ENCODE measurements around the gene KIF1B. TPM values are rescaled to one million over a fixed set of nuclear protein-coding genes. Genes with fewer than 3 reads are reported as not detected.
A peak's percentile ranks its signal among the peaks of the same experiment; 100 is the strongest.

Gene KIF1B
- total RNA-seq, 3 donors from 2014 or later, result 35.6 to 62.2 (median 48.0) TPM

DNA sequence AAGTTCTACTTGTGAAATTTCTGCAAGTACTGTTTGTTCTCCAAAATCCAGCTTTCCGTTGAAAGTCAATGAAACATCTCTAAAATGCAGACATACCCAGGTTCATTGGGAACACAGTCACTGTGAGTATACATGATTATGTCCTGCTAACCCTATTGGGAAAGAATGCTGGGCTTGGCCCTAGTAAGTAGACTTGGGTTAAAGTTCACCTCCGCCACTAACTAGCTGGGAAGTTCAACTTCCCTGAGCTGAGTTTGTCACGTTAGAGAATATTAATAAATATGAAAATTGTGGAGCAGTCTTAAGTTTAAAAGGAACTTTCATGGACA, 178.0 kb downstream of the KIF1B start:
- ATAC-seq (peak; percentile 93), DNase-seq (peak in 1 of 3 donors; percentile 24)
- H3K4me3 ChIP-seq, result no peak overlapping the region
- no peaks in the 10 kb centered on the region for H3K36me3 ChIP-seq (ENCODE audit: low read depth)
- TF ChIP-seq, protein P1, sequence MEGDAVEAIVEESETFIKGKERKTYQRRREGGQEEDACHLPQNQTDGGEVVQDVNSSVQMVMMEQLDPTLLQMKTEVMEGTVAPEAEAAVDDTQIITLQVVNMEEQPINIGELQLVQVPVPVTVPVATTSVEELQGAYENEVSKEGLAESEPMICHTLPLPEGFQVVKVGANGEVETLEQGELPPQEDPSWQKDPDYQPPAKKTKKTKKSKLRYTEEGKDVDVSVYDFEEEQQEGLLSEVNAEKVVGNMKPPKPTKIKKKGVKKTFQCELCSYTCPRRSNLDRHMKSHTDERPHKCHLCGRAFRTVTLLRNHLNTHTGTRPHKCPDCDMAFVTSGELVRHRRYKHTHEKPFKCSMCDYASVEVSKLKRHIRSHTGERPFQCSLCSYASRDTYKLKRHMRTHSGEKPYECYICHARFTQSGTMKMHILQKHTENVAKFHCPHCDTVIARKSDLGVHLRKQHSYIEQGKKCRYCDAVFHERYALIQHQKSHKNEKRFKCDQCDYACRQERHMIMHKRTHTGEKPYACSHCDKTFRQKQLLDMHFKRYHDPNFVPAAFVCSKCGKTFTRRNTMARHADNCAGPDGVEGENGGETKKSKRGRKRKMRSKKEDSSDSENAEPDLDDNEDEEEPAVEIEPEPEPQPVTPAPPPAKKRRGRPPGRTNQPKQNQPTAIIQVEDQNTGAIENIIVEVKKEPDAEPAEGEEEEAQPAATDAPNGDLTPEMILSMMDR (IDR thresholded peaks at IDR 0.05), result no peak
- H3K4me1 ChIP-seq (ENCODE audit: low read depth), result peaks cover 16% of the 10 kb centered on the region
- H3K9me3 ChIP-seq, result no peaks in the 10 kb centered on the region
- intact Hi-C loops (cut with DNase I, micrococcal nuclease), result no loop called here

DNA sequence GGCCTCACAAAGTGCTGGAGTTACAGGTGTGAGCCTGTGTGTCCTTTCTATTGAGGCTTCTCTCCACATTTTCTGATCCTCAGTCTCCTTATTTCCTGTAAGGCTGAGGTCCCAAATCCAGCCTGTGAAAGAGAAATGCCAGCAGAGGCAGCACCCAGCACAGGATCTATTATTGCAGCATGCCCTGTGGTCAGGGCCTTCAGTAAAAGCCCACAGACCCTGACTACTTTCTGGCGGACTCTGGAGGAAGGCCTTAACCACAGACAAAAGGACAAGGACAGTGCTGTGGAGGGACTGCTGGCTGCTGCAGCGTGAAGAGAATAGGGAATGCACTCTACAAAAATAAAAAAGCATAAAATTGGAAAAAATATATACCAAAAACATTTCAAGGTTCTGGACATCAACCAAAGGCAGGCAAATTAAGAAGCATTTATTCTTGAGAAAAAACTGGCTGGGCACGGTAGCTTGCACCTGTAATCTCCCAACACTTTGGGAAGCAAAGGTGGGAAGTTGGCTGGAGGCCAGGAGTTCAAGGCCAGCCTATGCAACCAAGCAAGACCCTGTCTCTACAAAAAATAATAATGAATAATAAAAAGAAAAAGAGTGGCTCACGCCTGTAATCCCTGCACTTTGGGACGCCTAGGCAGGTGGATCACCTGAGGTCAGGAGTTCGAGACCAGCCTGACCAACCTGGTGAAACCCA, 179.1 kb downstream of the KIF1B start:
- peaks cover 16% of the 10 kb centered on the region for H3K4me1 ChIP-seq (ENCODE audit: low read depth)
- ATAC-seq (no peak), DNase-seq (no peak)
- H3K4me3 ChIP-seq, result no peak overlapping the region
- TF ChIP-seq, protein P1 (IDR thresholded peaks at IDR 0.05), result no peak
- intact Hi-C loops (cut with DNase I, micrococcal nuclease), result no loop called here
- H3K9me3 ChIP-seq, result no peaks in the 10 kb centered on the region
- H3K36me3 ChIP-seq (ENCODE audit: low read depth), result no peaks in the 10 kb centered on the region

DNA sequence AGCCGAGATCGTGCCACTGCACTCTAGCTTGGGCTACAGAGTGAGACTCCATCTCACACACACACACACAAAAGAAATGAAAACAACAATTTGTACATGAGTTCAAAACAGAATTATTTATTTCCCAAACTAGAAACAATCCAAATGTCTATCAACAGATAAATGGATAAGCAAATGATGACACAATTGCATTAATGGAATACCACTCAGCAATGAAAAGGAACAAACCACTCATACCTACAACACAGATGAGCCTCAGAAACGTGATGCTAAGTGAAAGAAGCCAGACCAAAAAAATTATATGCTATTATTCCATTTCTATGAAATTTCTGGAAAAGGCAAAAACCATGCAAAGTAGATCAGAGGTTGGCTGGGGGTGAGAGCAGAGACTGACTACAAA, 186.5 kb downstream of the KIF1B start:
- DNase-seq, result no peak
- intact Hi-C loops (cut with DNase I, micrococcal nuclease), result no loop called here
- Histone ChIP-seq H3K9me3 (no peaks in the 10 kb centered on the region), H3K36me3 (ENCODE audit: low read depth) (no peaks in the 10 kb centered on the region), H3K4me3 (no peak overlapping the region), H3K4me1 (ENCODE audit: low read depth) (peaks cover 15% of the 10 kb centered on the region)
- no peak for ATAC-seq
- TF ChIP-seq, protein P1 (IDR thresholded peaks at IDR 0.05), result no peak

DNA sequence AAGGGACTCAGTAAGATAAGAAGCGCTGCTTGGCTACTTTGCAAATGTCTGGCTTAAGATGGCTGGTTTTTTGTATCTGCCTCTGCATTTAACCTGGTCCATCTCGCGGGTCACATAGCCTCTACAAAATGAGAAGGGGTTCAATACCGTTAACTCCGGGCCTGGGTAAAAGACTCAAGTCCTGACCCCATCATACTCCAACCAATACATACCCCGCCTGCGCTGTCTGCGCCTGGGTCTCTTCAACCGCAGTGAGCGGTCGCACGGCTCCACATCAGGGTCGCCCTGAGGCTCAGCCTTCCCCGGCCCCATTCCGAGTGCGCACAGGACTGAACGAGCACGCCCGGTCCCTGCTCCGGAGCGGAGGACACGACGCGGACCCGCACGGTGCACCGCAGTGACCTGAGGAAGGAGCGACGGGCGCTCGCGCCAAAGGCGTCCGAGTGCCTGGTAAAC, 187.9 kb downstream of the KIF1B start:
- DNase-seq, result no peak
- Histone ChIP-seq H3K4me3 (peak overlapping the region; percentile 88), H3K9me3 (no peaks in the 10 kb centered on the region), H3K4me1 (ENCODE audit: low read depth) (peaks cover 15% of the 10 kb centered on the region), H3K36me3 (ENCODE audit: low read depth) (no peaks in the 10 kb centered on the region)
- TF ChIP-seq, protein P1 (IDR thresholded peaks at IDR 0.05), result no peak
- ATAC-seq, result no peak
- intact Hi-C loops (cut with DNase I, micrococcal nuclease), result no loop called here

DNA sequence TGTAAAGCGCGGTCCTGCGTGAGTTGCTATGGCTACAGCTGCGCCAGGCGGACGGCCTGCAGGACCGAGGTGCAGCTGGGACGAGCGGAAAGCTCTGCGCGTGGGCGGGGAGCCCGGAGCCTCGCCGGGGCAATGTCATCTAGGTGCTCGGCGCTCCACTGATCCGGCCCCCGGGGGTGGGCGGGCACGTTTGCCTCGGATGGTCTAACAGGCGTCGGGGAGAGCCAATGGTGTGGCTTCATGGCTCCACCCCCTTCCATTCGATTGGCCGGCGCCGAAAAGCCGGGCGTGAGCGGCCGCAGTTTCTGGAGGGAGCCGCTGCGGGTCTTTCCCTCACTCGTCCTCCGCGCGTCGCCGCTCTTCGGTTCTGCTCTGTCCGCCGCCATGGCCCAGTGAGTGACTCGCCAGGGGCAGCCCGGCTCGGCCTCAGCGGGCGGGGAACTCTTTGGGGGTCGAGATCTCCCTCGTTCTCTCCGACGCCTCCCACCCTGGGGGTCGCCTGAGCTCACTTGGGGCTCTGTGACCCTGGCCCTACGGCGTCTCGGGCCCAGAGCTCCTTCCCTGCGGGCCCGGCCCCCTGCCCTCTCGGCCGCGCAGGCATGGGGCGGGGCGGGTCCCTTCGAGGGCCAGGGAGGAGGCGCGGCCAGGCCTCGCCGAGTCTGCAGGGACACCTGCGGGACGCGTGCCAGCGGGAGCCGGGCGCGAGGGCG, 188.5 kb downstream of the KIF1B start, which contains the start of gene PGD:
TSS of gene PGD (plus strand) at position 331 of the 710 bp plus-strand sequence. CDS start at position 385, 54 bp downstream.
- Histone ChIP-seq H3K36me3 (ENCODE audit: low read depth) (no peaks in the 10 kb centered on the region), H3K9me3 (no peaks in the 10 kb centered on the region), H3K4me3 (peak within 1 kb of the TSS; percentile 88), H3K4me1 (ENCODE audit: low read depth) (peaks cover 15% of the 10 kb centered on the region)
- intact Hi-C loops (cut with DNase I, micrococcal nuclease), result no loop called here
- TF ChIP-seq, protein P1 (IDR thresholded peaks at IDR 0.05), result no peak
- ATAC-seq (peak; percentile 97), DNase-seq (peak; percentile 99)

Measured in mucosa of descending colon (tissue), 3 donors.